C4-2B (cell line): ENCODE measurements around the gene PDZRN4.

Experiments used
- CTCF ChIP-seq: fragments of 450-650 bp; conservative IDR thresholded peaks from 2 replicates; pipeline ENCODE4 v1.5.1; 2017; ENCODE audit warnings: mild to moderate bottlenecking
- ZFX ChIP-seq: fragments of 450-650 bp; IDR thresholded peaks from 2 replicates; pipeline ENCODE4 v1.6.1; 2017

- no peak for TF ChIP-seq CTCF
- no peak for TF ChIP-seq ZFX
These were observed 418.6 kb downstream of the PDZRN4 start for GRCh38 chr12:41606468-41607445.
